Epithelial cell of proximal tubule (primary cell): ENCODE data around the gene PRR22. TPM values are rescaled to one million over a fixed set of nuclear protein-coding genes. Genes with fewer than 3 reads are reported as not detected.

ENCODE experiments used
- DNase-seq: peaks from one replicate; pipeline ENCODE4 v3.0.0-alpha.2; 2011; ENCODE audit warnings: low read depth
- H3K4me3 ChIP-seq: 2 replicates; pipeline ENCODE4 v1.5.1; 2011; ENCODE audit warnings: low read depth, mild to moderate bottlenecking, low read length
- CTCF ChIP-seq: conservative IDR thresholded peaks from 2 replicates; pipeline ENCODE4 v1.5.1; 2012; ENCODE audit warnings: low read depth, mild to moderate bottlenecking, low read length
- total RNA-seq: library from RNA; depleted of rRNA; stranded (reverse); fragments of >200 nt; gene quantifications from 2 replicates; pipeline ENCODE4 v1.2.3, GENCODE V29; 2015

PRR22 gene
- total RNA-seq, 1 donor from 2014 or later: not detected

GRCh38 chr19:5822181-5822844 lies 37.8 kb upstream of the PRR22 start:
- DNase-seq: no peak
- H3K4me3 ChIP-seq: no peak overlapping the region
- no peak for TF ChIP-seq CTCF

GRCh38 chr19:5821521-5822180 lies 37.1 kb upstream of the PRR22 start:
- TF ChIP-seq CTCF: no peak
- no peak for DNase-seq
- H3K4me3 ChIP-seq: no peak overlapping the region

- TF ChIP-seq CTCF: no peak
- no peak overlapping the region for H3K4me3 ChIP-seq
- no peak for DNase-seq
Measured at GRCh38 chr19:5820785-5821184, 36.2 kb upstream of the PRR22 start.

- TF ChIP-seq CTCF: no peak
Measured at GRCh38 chr19:5818594-5818993, 34.0 kb upstream of the PRR22 start.

GRCh38 chr19:5817218-5817617 lies 32.7 kb upstream of the PRR22 start:
- DNase-seq: no peak
- no peak overlapping the region for H3K4me3 ChIP-seq
- TF ChIP-seq CTCF: no peak

More at GRCh38 chr19:5818594-5818993, 34.0 kb upstream of the PRR22 start:
- H3K4me3 ChIP-seq: no peak overlapping the region
- DNase-seq: no peak

- no peak for DNase-seq
- H3K4me3 ChIP-seq: no peak overlapping the region
- TF ChIP-seq CTCF: no peak
Measured at GRCh38 chr19:5814852-5815246, 30.3 kb upstream of the PRR22 start.
